ENCODE data around the gene MFAP2. TPM values are rescaled to one million over a fixed set of nuclear protein-coding genes. Genes with fewer than 3 reads are reported as not detected.

Gene MFAP2
- total and polyA plus RNA-seq, 2 experiments from 2014 or later = 79.7 to 91.4 TPM

DNA sequence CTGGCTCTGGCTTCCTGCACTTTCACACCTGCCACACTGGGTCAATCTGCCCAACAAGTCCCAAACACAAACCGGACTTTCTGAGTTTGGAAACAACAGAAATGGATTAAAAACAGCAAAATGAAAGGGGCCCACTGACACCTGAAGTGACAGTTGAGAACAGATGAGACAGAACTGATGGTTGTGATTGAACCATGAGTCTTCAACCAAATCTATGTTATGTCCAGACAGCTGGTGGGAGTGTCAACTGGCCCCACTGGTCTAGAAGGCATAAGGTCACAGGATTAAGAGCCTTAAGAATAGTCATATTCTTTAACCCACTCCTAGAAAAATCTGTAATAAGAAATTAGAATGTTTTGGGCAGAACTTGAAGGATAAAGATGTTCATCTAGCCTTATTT is 44.3 kb upstream of the MFAP2 start:
- no peak for DNase-seq (ENCODE audit: low read depth in 1 of 2, low spot score in 1 of 2)
- TF ChIP-seq, protein P1, sequence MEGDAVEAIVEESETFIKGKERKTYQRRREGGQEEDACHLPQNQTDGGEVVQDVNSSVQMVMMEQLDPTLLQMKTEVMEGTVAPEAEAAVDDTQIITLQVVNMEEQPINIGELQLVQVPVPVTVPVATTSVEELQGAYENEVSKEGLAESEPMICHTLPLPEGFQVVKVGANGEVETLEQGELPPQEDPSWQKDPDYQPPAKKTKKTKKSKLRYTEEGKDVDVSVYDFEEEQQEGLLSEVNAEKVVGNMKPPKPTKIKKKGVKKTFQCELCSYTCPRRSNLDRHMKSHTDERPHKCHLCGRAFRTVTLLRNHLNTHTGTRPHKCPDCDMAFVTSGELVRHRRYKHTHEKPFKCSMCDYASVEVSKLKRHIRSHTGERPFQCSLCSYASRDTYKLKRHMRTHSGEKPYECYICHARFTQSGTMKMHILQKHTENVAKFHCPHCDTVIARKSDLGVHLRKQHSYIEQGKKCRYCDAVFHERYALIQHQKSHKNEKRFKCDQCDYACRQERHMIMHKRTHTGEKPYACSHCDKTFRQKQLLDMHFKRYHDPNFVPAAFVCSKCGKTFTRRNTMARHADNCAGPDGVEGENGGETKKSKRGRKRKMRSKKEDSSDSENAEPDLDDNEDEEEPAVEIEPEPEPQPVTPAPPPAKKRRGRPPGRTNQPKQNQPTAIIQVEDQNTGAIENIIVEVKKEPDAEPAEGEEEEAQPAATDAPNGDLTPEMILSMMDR (IDR thresholded peaks at IDR 0.05; ENCODE audit: low read depth, low read length) = no peak

DNA sequence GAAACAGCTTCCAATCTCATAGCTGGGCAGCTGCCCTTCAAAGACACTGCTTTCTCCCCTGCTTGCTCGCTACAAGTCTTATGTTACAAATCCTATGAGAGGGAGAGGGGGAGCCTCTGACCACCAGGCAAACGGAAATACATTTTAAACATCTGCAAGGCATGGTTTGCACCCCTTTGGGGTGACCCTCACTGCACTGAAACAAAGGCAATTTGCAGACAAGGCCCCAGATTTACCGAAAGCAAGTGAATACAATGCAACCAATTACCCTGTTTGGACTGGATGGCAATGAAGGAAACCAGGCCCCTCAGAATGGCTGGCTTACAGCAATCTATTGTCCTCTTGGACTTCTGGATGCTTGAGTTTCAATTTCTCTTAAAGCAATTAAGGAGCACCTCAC is 43.2 kb upstream of the MFAP2 start:
- no peaks in the 10 kb centered on the region for H3K9me3 ChIP-seq (ENCODE audit: low read depth)
- H3K4me3 ChIP-seq = no peak overlapping the region
- H3K27ac ChIP-seq = peak overlapping the region; percentile 20
- H3K27me3 ChIP-seq = no peaks in the 10 kb centered on the region
- H3K4me1 ChIP-seq (ENCODE audit: low read depth) = peaks cover 3% of the 10 kb centered on the region
- no peak for DNase-seq (ENCODE audit: low read depth in 1 of 2, low spot score in 1 of 2)
- H3K36me3 ChIP-seq = peaks cover 90% of the 10 kb centered on the region
- TF ChIP-seq, protein P1 (IDR thresholded peaks at IDR 0.05; ENCODE audit: low read depth, low read length) = no peak

More for the DNA sequence above, 44.3 kb upstream of the MFAP2 start:
- H3K27me3 ChIP-seq = no peaks in the 10 kb centered on the region
- H3K36me3 ChIP-seq = peaks cover 86% of the 10 kb centered on the region
- no peak overlapping the region for H3K27ac ChIP-seq
- H3K9me3 ChIP-seq (ENCODE audit: low read depth) = no peaks in the 10 kb centered on the region
- H3K4me1 ChIP-seq (ENCODE audit: low read depth) = peaks cover 3% of the 10 kb centered on the region
- H3K4me3 ChIP-seq = no peak overlapping the region

DNA sequence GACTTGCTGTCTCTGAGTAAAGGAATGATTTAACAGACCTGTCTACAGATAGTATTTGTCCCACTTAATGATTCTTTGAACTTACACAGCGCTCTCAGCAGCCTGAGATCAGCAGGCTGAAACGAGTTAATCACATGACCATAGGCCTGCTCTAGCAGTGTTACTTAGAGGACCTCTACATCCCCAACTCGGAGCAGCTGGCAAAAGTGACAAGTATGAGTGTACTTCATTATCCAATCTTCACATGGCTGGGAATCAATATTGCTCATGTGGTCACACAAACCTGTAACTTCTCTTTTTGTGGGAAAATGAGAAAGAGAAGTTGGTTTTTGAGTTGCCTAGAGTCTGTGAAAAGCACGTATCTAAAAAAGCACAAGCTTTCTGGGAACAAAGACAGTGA is 42.7 kb upstream of the MFAP2 start:
- no peaks in the 10 kb centered on the region for H3K27me3 ChIP-seq
- DNase-seq (ENCODE audit: low read depth in 1 of 2, low spot score in 1 of 2) = no peak
- H3K36me3 ChIP-seq = peaks cover 87% of the 10 kb centered on the region

DNA sequence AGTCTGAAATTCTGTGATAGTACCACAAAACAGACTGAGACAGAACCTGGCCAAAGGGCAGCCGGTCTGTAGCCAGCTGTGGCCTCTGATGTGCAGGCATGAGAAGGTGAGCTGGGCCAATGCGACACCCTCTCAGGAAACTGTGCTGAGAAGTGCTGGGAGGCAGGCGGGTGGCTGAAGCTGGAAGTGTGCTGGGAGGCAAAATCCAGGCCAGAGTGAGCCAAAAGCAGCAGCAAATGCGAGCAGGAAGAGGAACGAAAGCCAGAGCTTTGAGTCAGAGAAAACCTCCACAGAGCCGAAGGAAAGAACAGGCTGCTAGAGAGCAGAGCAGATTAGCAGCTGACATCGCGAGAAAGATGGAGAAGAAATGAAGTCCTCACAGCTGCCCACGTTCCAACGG is 41.5 kb upstream of the MFAP2 start:
- peaks cover 77% of the 10 kb centered on the region for H3K36me3 ChIP-seq
- no peak overlapping the region for H3K4me3 ChIP-seq
- H3K9me3 ChIP-seq (ENCODE audit: low read depth) = no peaks in the 10 kb centered on the region
- H3K27me3 ChIP-seq = no peaks in the 10 kb centered on the region
- no peak for DNase-seq (ENCODE audit: low read depth in 1 of 2, low spot score in 1 of 2)
- peaks cover 3% of the 10 kb centered on the region for H3K4me1 ChIP-seq (ENCODE audit: low read depth)
- no peak overlapping the region for H3K27ac ChIP-seq
- TF ChIP-seq, protein P1 (IDR thresholded peaks at IDR 0.05; ENCODE audit: low read depth, low read length) = no peak

More for the DNA sequence above, 42.7 kb upstream of the MFAP2 start:
- Histone ChIP-seq H3K9me3 (ENCODE audit: low read depth) (no peaks in the 10 kb centered on the region), H3K4me3 (no peak overlapping the region), H3K4me1 (ENCODE audit: low read depth) (peaks cover 3% of the 10 kb centered on the region), H3K27ac (peak overlapping the region; percentile 20)
- TF ChIP-seq, protein P1 (IDR thresholded peaks at IDR 0.05; ENCODE audit: low read depth, low read length) = no peak

DNA sequence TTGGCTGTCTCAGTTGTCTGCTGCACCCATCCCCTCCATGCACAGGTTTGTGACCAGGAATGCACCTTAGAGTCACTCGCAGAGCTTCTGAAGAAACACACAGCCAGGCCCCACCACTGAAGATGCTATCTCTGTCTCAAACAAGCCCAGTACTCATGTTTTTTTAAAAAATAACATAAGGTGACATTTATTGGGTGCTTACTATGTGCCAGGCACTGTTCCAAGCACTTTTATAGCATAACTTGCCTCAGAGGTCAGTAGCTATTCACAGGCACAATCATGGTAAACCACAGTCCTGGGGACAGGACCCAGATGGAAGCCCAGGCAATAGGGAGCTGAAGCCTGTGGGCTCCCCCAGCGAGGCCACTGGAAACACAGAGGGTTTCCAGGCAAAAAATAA is 40.1 kb upstream of the MFAP2 start:
- Histone ChIP-seq H3K36me3 (peaks cover 64% of the 10 kb centered on the region), H3K9me3 (ENCODE audit: low read depth) (no peaks in the 10 kb centered on the region)

More for the DNA sequence above, 40.1 kb upstream of the MFAP2 start:
- TF ChIP-seq, protein P1 (IDR thresholded peaks at IDR 0.05; ENCODE audit: low read depth, low read length) = no peak
- H3K27me3 ChIP-seq = no peaks in the 10 kb centered on the region
- DNase-seq (ENCODE audit: low read depth in 1 of 2, low spot score in 1 of 2) = no peak
- H3K4me1 ChIP-seq (ENCODE audit: low read depth) = peaks cover 3% of the 10 kb centered on the region
- H3K4me3 ChIP-seq = no peak overlapping the region
- no peak overlapping the region for H3K27ac ChIP-seq

All from cardiac muscle cell (in vitro differentiated cells and primary cell).